ENCODE results near the gene GUCY2C. TPM values are rescaled to one million over a fixed set of nuclear protein-coding genes. Genes with fewer than 3 reads are reported as not detected.

GUCY2C gene
- total RNA-seq, 1 experiment from 2014 or later = 1.9 TPM

GRCh38 chr12:14577344-14577743 lies 119.1 kb downstream of the GUCY2C start:
- H3K14ac ChIP-seq (ENCODE audit: insufficient read depth, low read length) = no peak overlapping the region
- no peaks in the 10 kb centered on the region for H3K27me3 Mint-ChIP-seq (ENCODE audit: low read depth)

More at GRCh38 chr12:14577344-14577743, 119.1 kb downstream of the GUCY2C start:
- Histone ChIP-seq H3K79me2 (ENCODE audit: insufficient read depth, low read length) (no peaks in the 10 kb centered on the region), H3K9ac (ENCODE audit: extremely low read depth, insufficient read length, low read length) (no peak overlapping the region), H2AK5ac (ENCODE audit: insufficient read length, low read length) (no peak overlapping the region), H3K27me3 (ENCODE audit: insufficient read depth, low read length) (no peaks in the 10 kb centered on the region), H3K79me1 (ENCODE audit: insufficient read depth, low read depth, low read length, poor library complexity, severe bottlenecking) (no peaks in the 10 kb centered on the region), H4K91ac (ENCODE audit: insufficient read length, low read depth, low read length) (no peak overlapping the region), H3K23ac (ENCODE audit: insufficient read length, low read depth, low read length) (no peak overlapping the region), H2BK12ac (ENCODE audit: insufficient read length, low read depth, low read length) (no peak overlapping the region), H3K27ac (ENCODE audit: insufficient read length, low read depth, low read length) (no peak overlapping the region), H3K4me2 (ENCODE audit: insufficient read depth, insufficient read length, low read length) (no peak overlapping the region), H2BK15ac (ENCODE audit: low read depth, low read length) (no peak overlapping the region), H3K23me2 (ENCODE audit: insufficient read length, low read depth, low read length, poor library complexity, severe bottlenecking) (no peaks in the 10 kb centered on the region), H2AFZ (ENCODE audit: low read length) (no peak overlapping the region), H3T11ph (ENCODE audit: low read length) (no peak overlapping the region), H4K8ac (replicated peaks; ENCODE audit: insufficient read length, low read depth, low read length) (no peak overlapping the region), H4K5ac (ENCODE audit: insufficient read length, low read depth, low read length) (no peak overlapping the region), H2BK20ac (ENCODE audit: low read depth, low read length, poor library complexity, severe bottlenecking) (no peak overlapping the region), H3K4me1 (ENCODE audit: insufficient read depth, low read length) (no peaks in the 10 kb centered on the region), H2BK120ac (ENCODE audit: low read depth, low read length, poor library complexity, severe bottlenecking) (no peak overlapping the region), H4K20me1 (ENCODE audit: control insufficient read depth, insufficient read depth, insufficient read length) (no peaks in the 10 kb centered on the region), H3K18ac (ENCODE audit: insufficient read length, low read depth, low read length) (no peak overlapping the region), H3K9me3 (ENCODE audit: control insufficient read depth, low read depth, low read length) (no peaks in the 10 kb centered on the region), H3K56ac (ENCODE audit: insufficient read length, low read depth, low read length) (no peak overlapping the region), H2BK5ac (ENCODE audit: insufficient read length, low read length) (no peak overlapping the region), H3K4ac (ENCODE audit: low read depth, low read length) (no peak overlapping the region)
- Mint-ChIP-seq H3K4me3 (no peak overlapping the region), H3K4me1 (no peaks in the 10 kb centered on the region), H3K27ac (no peak overlapping the region), H3K36me3 (ENCODE audit: insufficient read depth in 1 of 3, low read depth in 3 of 3) (no peaks in the 10 kb centered on the region), H3K9me3 (no peaks in the 10 kb centered on the region)
- no peak for TF ChIP-seq CTCF (conservative IDR thresholded peaks at IDR 0.05)
- WGBS (ENCODE audit: extremely low coverage, insufficient read length, low lambda C conversion rate) = no CpG with 5 or more reads among the region's 1 CpG
- DNase-seq = no peak

All from H9 (cell line).